ENCODE results near the gene DNAJC5.

DNA sequence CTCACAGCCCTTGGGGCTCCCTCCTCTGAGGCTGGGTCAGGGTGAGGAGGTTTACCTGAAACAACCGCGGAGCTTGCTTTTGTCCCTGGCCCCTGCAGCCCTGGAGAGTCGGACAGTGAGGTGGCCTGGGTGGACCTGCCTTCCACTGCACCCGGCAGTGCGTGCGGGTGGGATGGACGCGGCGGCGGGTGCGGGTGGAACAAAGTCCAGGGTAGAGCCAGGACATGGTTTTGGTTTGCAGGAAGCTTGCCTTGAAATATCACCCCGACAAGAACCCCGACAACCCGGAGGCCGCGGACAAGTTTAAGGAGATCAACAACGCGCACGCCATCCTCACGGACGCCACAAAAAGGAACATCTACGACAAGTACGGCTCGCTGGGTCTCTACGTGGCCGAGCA is 34.1 kb downstream of the DNAJC5 start:
- TF ChIP-seq, protein P1, sequence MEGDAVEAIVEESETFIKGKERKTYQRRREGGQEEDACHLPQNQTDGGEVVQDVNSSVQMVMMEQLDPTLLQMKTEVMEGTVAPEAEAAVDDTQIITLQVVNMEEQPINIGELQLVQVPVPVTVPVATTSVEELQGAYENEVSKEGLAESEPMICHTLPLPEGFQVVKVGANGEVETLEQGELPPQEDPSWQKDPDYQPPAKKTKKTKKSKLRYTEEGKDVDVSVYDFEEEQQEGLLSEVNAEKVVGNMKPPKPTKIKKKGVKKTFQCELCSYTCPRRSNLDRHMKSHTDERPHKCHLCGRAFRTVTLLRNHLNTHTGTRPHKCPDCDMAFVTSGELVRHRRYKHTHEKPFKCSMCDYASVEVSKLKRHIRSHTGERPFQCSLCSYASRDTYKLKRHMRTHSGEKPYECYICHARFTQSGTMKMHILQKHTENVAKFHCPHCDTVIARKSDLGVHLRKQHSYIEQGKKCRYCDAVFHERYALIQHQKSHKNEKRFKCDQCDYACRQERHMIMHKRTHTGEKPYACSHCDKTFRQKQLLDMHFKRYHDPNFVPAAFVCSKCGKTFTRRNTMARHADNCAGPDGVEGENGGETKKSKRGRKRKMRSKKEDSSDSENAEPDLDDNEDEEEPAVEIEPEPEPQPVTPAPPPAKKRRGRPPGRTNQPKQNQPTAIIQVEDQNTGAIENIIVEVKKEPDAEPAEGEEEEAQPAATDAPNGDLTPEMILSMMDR (IDR thresholded peaks at IDR 0.05 in 4 of 5, conservative IDR thresholded peaks at IDR 0.05 in 1 of 5) = no peak
- no peak for TF ChIP-seq POLR2A (IDR thresholded peaks at IDR 0.05)
